SK-N-SH (cell line): ENCODE measurements around the gene RNF32. TPM values are rescaled to one million over a fixed set of nuclear protein-coding genes. Genes with fewer than 3 reads are reported as not detected.

Experiments
- CTCF ChIA-PET: fragments of 300-600, 350-600 bp; formaldehyde crosslinking; extraction: SDS; loops from one replicate; lab custom pipeline; 2021; lab: Yijun Ruan, JAX
- POLR2A ChIA-PET: fragments of 350-600 bp; sonication (Branson Sonifier 250); formaldehyde crosslinking; extraction: SDS; loops from one replicate; lab custom pipeline; 2020; ENCODE audit warnings: antibody characterized with exemption, inconsistent platforms; lab: Yijun Ruan, JAX
- DNase-seq: peaks from one replicate; pipeline ENCODE4 v3.0.0; 2012
- H2AFZ ChIP-seq: fragments of 200-600 bp; sonication (generic); 2 replicates; pipeline ENCODE4 v1.8.1; 2016; ENCODE audit warnings: antibody characterized with exemption, mild to moderate bottlenecking, low read depth
- H3F3A ChIP-seq: fragments of 200-600 bp; sonication (generic); replicated peaks from 2 replicates; pipeline ENCODE3; 2016; ENCODE audit warnings: antibody characterized with exemption, mild to moderate bottlenecking; ENCODE audit not compliant: insufficient read depth
- H3K27ac ChIP-seq, 2 experiments: fragments of 200-500 bp in 1 of 2; fragments of 200-600 bp in 1 of 2; sonication (Bioruptor generic) in 1 of 2; sonication (generic), shearing (Covaris generic) in 1 of 2; 2 replicates each; pipeline versions ENCODE4 v1.5.1 to v1.6.1; 2014 to 2016; ENCODE audit warnings: low read depth in 2 of 2, inconsistent platforms in 1 of 2, low read length in 1 of 2, mild to moderate bottlenecking in 1 of 2, mixed read lengths in 1 of 2
- H3K27me3 ChIP-seq: fragments of 200-600 bp; sonication (generic), shearing (Covaris generic); 2 replicates; pipeline ENCODE4 v1.6.1; 2016; ENCODE audit warnings: mixed run types; ENCODE audit not compliant: insufficient read depth
- H3K36me3 ChIP-seq, 2 experiments: fragments of 200-500 bp in 1 of 2; fragments of 200-600 bp in 1 of 2; sonication (Bioruptor generic) in 1 of 2; sonication (generic) in 1 of 2; replicated peaks in 1 of 2; 2 replicates each; pipeline versions ENCODE3 to v1.5.1; 2014 to 2016; ENCODE audit warnings: low read length in 1 of 2, mild to moderate bottlenecking in 1 of 2; ENCODE audit not compliant: insufficient read depth in 2 of 2, control insufficient read depth in 1 of 2
- H3K4me1 ChIP-seq, 2 experiments: fragments of 200-500 bp in 1 of 2; fragments of 200-600 bp in 1 of 2; sonication (Bioruptor generic) in 1 of 2; sonication (generic), shearing (Covaris generic) in 1 of 2; 2 replicates each; pipeline versions ENCODE4 v1.5.1 to v1.6.1; 2014 to 2016; ENCODE audit warnings: low read depth in 1 of 2, low read length in 1 of 2, mixed run types in 1 of 2; ENCODE audit not compliant: insufficient read depth in 2 of 2, control insufficient read depth in 1 of 2
- H3K4me2 ChIP-seq: fragments of 200-600 bp; sonication (generic), shearing (Covaris generic); 2 replicates; pipeline ENCODE4 v1.6.1; 2017; ENCODE audit warnings: mixed run types
- H3K4me3 ChIP-seq, 2 experiments: fragments of 200-500 bp in 1 of 2; fragments of 200-600 bp in 1 of 2; sonication (Bioruptor generic) in 1 of 2; sonication (generic), shearing (Covaris generic) in 1 of 2; 2 replicates each; pipeline versions ENCODE4 v1.5.1 to v1.8.1; 2014 to 2016; ENCODE audit warnings: low read depth in 2 of 2, inconsistent platforms in 1 of 2, low read length in 1 of 2, mild to moderate bottlenecking in 1 of 2, mixed read lengths in 1 of 2, moderate library complexity in 1 of 2
- H3K79me2 ChIP-seq: fragments of 200-600 bp; sonication (generic); 2 replicates; pipeline ENCODE4 v1.8.1; 2017; ENCODE audit warnings: mild to moderate bottlenecking; ENCODE audit not compliant: insufficient read depth
- H3K9ac ChIP-seq: fragments of 200-600 bp; sonication (generic); 2 replicates; pipeline ENCODE4 v1.6.1; 2017; ENCODE audit warnings: mixed run types
- H3K9me2 ChIP-seq: fragments of 200-600 bp; sonication (generic); 2 replicates; pipeline ENCODE4 v1.6.1; 2017; ENCODE audit warnings: mixed run types
- H3K9me3 ChIP-seq: fragments of 200-600 bp; sonication (generic); 2 replicates; pipeline ENCODE4 v1.6.1; 2017; ENCODE audit warnings: mixed run types, mild to moderate bottlenecking, moderate library complexity
- H4K20me1 ChIP-seq: fragments of 200-600 bp; sonication (generic); 2 replicates; pipeline ENCODE4 v1.6.1; 2017; ENCODE audit warnings: mild to moderate bottlenecking, mixed run types; ENCODE audit not compliant: insufficient read depth
- ELF1 ChIP-seq: IDR thresholded peaks from 2 replicates; pipeline ENCODE4 v1.4.0; 2012
- EP300 ChIP-seq, 2 experiments: IDR thresholded peaks; 2 replicates each; pipeline versions ENCODE4 v1.4.0 to v1.6.1; 2012; ENCODE audit warnings: borderline replicate concordance in 1 of 2, low read depth in 1 of 2, low read length in 1 of 2
- EZH2phosphoT487 ChIP-seq: fragments of 200-600 bp; sonication (generic); IDR thresholded peaks from 2 replicates; pipeline ENCODE4 v1.6.1; 2017; ENCODE audit warnings: low read depth, mixed run types, mild to moderate bottlenecking, antibody characterized with exemption, moderate library complexity, borderline replicate concordance
- FOXJ3 ChIP-seq: sonication (generic); formaldehyde crosslinking; IDR thresholded peaks from 2 replicates; pipeline ENCODE4 v1.5.1; 2020; ENCODE audit warnings: mild to moderate bottlenecking, missing genetic modification reagents
- MXI1 ChIP-seq: IDR thresholded peaks from 2 replicates; pipeline ENCODE4 v1.6.1; 2012; ENCODE audit warnings: mild to moderate bottlenecking, low read depth, low read length, improper control_type of control experiment
- PBX3 ChIP-seq: IDR thresholded peaks from 2 replicates; pipeline ENCODE4; 2012
- RAD21 ChIP-seq: IDR thresholded peaks from 2 replicates; pipeline ENCODE4 v1.6.1; 2012; ENCODE audit warnings: mild to moderate bottlenecking, low read length
- SIN3A ChIP-seq: IDR thresholded peaks from 2 replicates; pipeline ENCODE4 v1.6.1; 2012; ENCODE audit warnings: low read depth, mild to moderate bottlenecking, low read length, moderate library complexity, borderline replicate concordance
- SMC3 ChIP-seq: IDR thresholded peaks from 2 replicates; pipeline ENCODE4 v1.6.1; 2012; ENCODE audit warnings: low read depth, low read length, improper control_type of control experiment
- YY1 ChIP-seq: IDR thresholded peaks from 2 replicates; pipeline ENCODE4 v1.4.0; 2012; ENCODE audit warnings: low read depth, mild to moderate bottlenecking
- WGBS: methylation state at CpG from one replicate; pipeline ENCODE4 v1.1.6; 2017; ENCODE audit warnings: low lambda C conversion rate; 5-methylcytosine and 5-hydroxymethylcytosine counted together
- polyA plus RNA-seq, 3 experiments: library from polyadenylated mRNA; depleted of rRNA; stranded (reverse); fragments of >200 nt; gene quantifications; 2 replicates each; pipeline ENCODE4 v1.2.3, GENCODE V29; 2012
- TF ChIP-seq, protein P1 (sequence below): IDR thresholded peaks from 2 replicates; pipeline ENCODE4 v1.4.0; 2012; ENCODE audit warnings: low read depth
- TF ChIP-seq, protein P2 (sequence below): fragments of 150-350 bp; IDR thresholded peaks from 2 replicates; pipeline ENCODE4 v1.6.1; 2017; ENCODE audit warnings: antibody characterized with exemption, low read length, low read depth, borderline replicate concordance

RNF32 gene
- polyA plus RNA-seq, 1 of the 3 experiments (the other 2 are of a cell fraction), result 2.3 TPM

GRCh38 chr7:156667110-156667426, 26.5 kb downstream of the RNF32 start (continued):
- TF ChIP-seq ELF1 (no peak), EZH2phosphoT487 (no peak), RAD21 (no peak), PBX3 (no peak), EP300 (IDR thresholded peaks at IDR 0.05; ENCODE audit: borderline replicate concordance in 1 of 2, low read depth in 1 of 2, low read length in 1 of 2) (no peak)

DNA sequence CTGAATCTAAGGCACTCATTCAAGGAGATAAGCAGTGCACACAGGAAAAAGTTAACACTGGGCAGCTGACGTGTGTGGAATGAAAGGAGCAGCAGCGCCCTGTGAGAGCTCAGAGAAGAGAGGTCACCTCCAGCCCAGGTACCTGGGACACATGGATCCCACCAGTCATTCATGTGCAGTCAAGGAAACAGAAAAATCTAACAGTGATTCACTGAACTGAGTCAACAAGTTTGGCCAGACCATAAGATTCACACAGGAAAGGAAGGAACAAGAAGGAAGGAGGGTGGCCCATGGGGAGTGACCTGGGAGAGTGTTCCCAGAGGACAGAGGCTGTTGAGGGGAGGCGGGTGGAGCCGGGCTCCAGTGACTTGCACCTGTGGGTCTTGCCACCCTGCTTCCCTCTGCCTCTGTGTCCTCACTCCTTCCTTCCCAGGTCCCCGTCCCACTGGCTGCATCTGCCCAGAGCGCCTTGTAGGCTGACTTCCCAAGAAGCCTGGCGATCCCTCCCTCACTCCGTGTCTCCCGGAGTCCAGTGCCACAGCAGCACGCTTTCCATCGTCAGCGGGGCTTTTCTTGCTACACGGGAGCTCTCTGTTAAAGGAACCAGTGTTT, 27.7 kb downstream of the RNF32 start:
- WGBS, result 97% methylated on average over 13 of the region's 13 CpGs
- H3F3A ChIP-seq, result no peaks in the 10 kb centered on the region
- H3K27ac ChIP-seq, result no peak overlapping the region
- peaks cover 8 to 42% of the 10 kb centered on the region in 2 experiments for H3K36me3 ChIP-seq
- H3K9ac ChIP-seq, result no peak overlapping the region
- no peak overlapping the region for H3K4me2 ChIP-seq
- H3K4me1 ChIP-seq, result peaks cover 0 to 6% of the 10 kb centered on the region in 2 experiments; a peak in 2 of 4 replicates
- no peak for DNase-seq
- H3K9me3 ChIP-seq, result no peaks in the 10 kb centered on the region
- no peaks in the 10 kb centered on the region for H3K79me2 ChIP-seq
- H4K20me1 ChIP-seq, result no peaks in the 10 kb centered on the region
- TF ChIP-seq, protein P1, sequence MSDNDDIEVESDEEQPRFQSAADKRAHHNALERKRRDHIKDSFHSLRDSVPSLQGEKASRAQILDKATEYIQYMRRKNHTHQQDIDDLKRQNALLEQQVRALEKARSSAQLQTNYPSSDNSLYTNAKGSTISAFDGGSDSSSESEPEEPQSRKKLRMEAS, result no peak
- TF ChIP-seq, protein P2, sequence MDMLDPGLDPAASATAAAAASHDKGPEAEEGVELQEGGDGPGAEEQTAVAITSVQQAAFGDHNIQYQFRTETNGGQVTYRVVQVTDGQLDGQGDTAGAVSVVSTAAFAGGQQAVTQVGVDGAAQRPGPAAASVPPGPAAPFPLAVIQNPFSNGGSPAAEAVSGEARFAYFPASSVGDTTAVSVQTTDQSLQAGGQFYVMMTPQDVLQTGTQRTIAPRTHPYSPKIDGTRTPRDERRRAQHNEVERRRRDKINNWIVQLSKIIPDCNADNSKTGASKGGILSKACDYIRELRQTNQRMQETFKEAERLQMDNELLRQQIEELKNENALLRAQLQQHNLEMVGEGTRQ, result no peak
- TF ChIP-seq SMC3 (no peak), MXI1 (no peak), SIN3A (no peak), YY1 (no peak), FOXJ3 (CRISPR knock-in tag) (no peak)
- H3K9me2 ChIP-seq, result no peaks in the 10 kb centered on the region
- H3K4me3 ChIP-seq, result no peak overlapping the region
- H3K27me3 ChIP-seq, result no peaks in the 10 kb centered on the region
- H2AFZ ChIP-seq, result no peak overlapping the region
- CTCF ChIA-PET, result interaction anchor here (1.4 to 1.7 kb wide), 2 partner anchors 111 kb away, joined by 3 read pairs; no protein-coding TSS in a partner anchor
- POLR2A ChIA-PET, result no interaction called here
